ENCODE results near the gene NPNT. TPM values are rescaled to one million over a fixed set of nuclear protein-coding genes. Genes with fewer than 3 reads are reported as not detected.

NPNT gene
- total RNA-seq, 1 experiment from 2014 or later, result 42.1 TPM

DNA sequence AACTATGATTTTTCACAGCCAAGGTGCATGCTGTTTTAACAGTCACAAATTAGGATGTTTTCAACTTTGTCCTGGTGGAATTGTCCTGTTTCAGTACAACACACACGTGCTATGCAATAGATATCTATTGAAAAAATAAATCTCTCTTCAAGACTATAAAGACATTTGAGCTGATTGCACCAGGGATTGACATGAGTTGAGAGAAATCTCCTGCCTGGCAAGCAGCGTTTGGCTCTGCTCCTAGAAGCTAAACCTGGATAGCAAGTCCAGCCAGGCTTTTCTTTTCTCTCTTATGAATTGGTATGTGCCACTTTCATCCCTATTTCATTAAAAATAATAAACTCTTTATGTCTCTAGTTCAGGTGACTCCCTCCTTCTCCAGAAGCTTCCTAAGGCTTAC is 16.6 kb upstream of the NPNT start:
- no peak for DNase-seq
- Mint-ChIP-seq H3K27me3 (ENCODE audit: insufficient read depth, unreplicated experiment) (peaks cover 2% of the 10 kb centered on the region), H3K4me3 (ENCODE audit: unreplicated experiment) (no peak overlapping the region), H3K27ac (ENCODE audit: unreplicated experiment) (no peak overlapping the region), H3K36me3 (ENCODE audit: insufficient read depth, unreplicated experiment) (no peaks in the 10 kb centered on the region), H3K4me1 (ENCODE audit: low read depth, unreplicated experiment) (no peaks in the 10 kb centered on the region), H3K9me3 (ENCODE audit: unreplicated experiment) (no peaks in the 10 kb centered on the region)
- H3K9me3 ChIP-seq, result no peaks in the 10 kb centered on the region
- POLR2A ChIA-PET, result interaction anchor here (0.6 kb wide), 1 partner anchor 366 kb away, joined by 4 read pairs; no protein-coding TSS in a partner anchor
- intact Hi-C loops (cut with micrococcal nuclease; ENCODE audit: unreplicated experiment), result no loop called here
- no peaks in the 10 kb centered on the region for H3K36me3 ChIP-seq (ENCODE audit: control insufficient read depth, insufficient read depth, low read length)
- H3K4me1 ChIP-seq, result no peaks in the 10 kb centered on the region
- CTCF ChIA-PET, result no interaction called here
- no peak for TF ChIP-seq CTCF (IDR thresholded peaks at IDR 0.05; ENCODE audit: insufficient read depth in 1 of 2, low read depth in 1 of 2, low read length in 1 of 2, severe bottlenecking in 1 of 2, unreplicated experiment in 1 of 2)
- no TSS peak for BruUV-seq (replicated peaks)
- no peak overlapping the region for H3K4me3 ChIP-seq (ENCODE audit: low read depth, low read length)
- no peaks in the 10 kb centered on the region for H3K27me3 ChIP-seq (replicated peaks; ENCODE audit: control insufficient read depth, insufficient read depth, low read length)

DNA sequence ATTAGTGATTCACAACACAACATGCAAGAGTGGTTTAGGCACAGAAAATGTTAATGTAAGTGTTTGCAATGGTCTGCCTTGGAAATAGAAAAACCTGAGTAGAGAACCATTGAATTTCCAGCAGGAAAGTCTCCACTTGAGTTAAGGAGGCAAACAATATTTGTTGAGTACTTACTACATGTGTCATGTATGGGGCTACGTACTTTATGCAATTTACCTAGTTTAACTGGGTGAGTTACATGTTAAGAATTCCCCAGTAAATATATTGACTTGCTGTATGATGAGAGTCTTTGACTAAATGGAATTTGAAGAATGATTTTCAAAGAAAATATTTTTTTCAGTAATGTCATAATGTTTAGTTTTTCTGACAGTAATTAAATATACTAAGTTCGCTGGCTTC is 7.8 kb upstream of the NPNT start:
- Mint-ChIP-seq H3K4me3 (ENCODE audit: unreplicated experiment) (no peak overlapping the region), H3K4me1 (ENCODE audit: low read depth, unreplicated experiment) (no peaks in the 10 kb centered on the region), H3K27ac (ENCODE audit: unreplicated experiment) (no peak overlapping the region), H3K27me3 (ENCODE audit: insufficient read depth, unreplicated experiment) (peaks cover 9% of the 10 kb centered on the region), H3K36me3 (ENCODE audit: insufficient read depth, unreplicated experiment) (no peaks in the 10 kb centered on the region), H3K9me3 (ENCODE audit: unreplicated experiment) (no peaks in the 10 kb centered on the region)
- intact Hi-C loops (cut with micrococcal nuclease; ENCODE audit: unreplicated experiment), result no loop called here
- Histone ChIP-seq H3K9me3 (0 out of 2 replicates have a peak, but pooled peaks cover 8% of the 10 kb centered on the region), H3K4me3 (ENCODE audit: low read depth, low read length) (no peak overlapping the region), H3K4me1 (no peaks in the 10 kb centered on the region), H3K27me3 (replicated peaks; ENCODE audit: control insufficient read depth, insufficient read depth, low read length) (no peaks in the 10 kb centered on the region), H3K36me3 (ENCODE audit: control insufficient read depth, insufficient read depth, low read length) (no peaks in the 10 kb centered on the region)
- DNase-seq, result no peak
- ChIA-PET POLR2A (no interaction called here), CTCF (no interaction called here)
- no TSS peak for BruUV-seq (replicated peaks)
- no peak for TF ChIP-seq CTCF (IDR thresholded peaks at IDR 0.05; ENCODE audit: insufficient read depth in 1 of 2, low read depth in 1 of 2, low read length in 1 of 2, severe bottlenecking in 1 of 2, unreplicated experiment in 1 of 2)

- Mint-ChIP-seq H3K27me3 (ENCODE audit: insufficient read depth, unreplicated experiment) (peaks cover 3% of the 10 kb centered on the region), H3K36me3 (ENCODE audit: insufficient read depth, unreplicated experiment) (peaks cover 8% of the 10 kb centered on the region), H3K4me3 (ENCODE audit: unreplicated experiment) (peak overlapping the region; percentile 63), H3K4me1 (ENCODE audit: low read depth, unreplicated experiment) (peaks cover 31% of the 10 kb centered on the region), H3K9me3 (ENCODE audit: unreplicated experiment) (no peaks in the 10 kb centered on the region), H3K27ac (ENCODE audit: unreplicated experiment) (no peak overlapping the region)
- peak; percentile 56 to 57 for DNase-seq
- ChIA-PET POLR2A (no interaction called here), CTCF (interaction anchor here (0.7 kb wide), 6 partner anchors 51 to 346 kb away, joined by 3 to 8 read pairs (median 3); no protein-coding TSS in a partner anchor)
- no TSS peak for BruUV-seq (replicated peaks)
- Histone ChIP-seq H3K9me3 (no peaks in the 10 kb centered on the region), H3K4me1 (peaks cover 14% of the 10 kb centered on the region), H3K4me3 (ENCODE audit: low read depth, low read length) (peak overlapping the region; percentile 81), H3K27me3 (replicated peaks; ENCODE audit: control insufficient read depth, insufficient read depth, low read length) (no peaks in the 10 kb centered on the region), H3K36me3 (ENCODE audit: control insufficient read depth, insufficient read depth, low read length) (no peaks in the 10 kb centered on the region)
- peak; percentile 26 to 43 for TF ChIP-seq CTCF (IDR thresholded peaks at IDR 0.05; ENCODE audit: insufficient read depth in 1 of 2, low read depth in 1 of 2, low read length in 1 of 2, severe bottlenecking in 1 of 2, unreplicated experiment in 1 of 2)
- intact Hi-C loops (cut with micrococcal nuclease; ENCODE audit: unreplicated experiment), result loop anchor here (1.0 to 10.0 kb wide), 4 partner anchors 14 to 306 kb away; no protein-coding TSS in a partner anchor
Measured at GRCh38 chr4:105895583-105896460, 551 bp downstream of the NPNT start.

All from Caco-2 (cell line).